GM21786 (cell line): Measurements from ENCODE around the gene KIFBP.
A peak's percentile ranks its signal among the peaks of the same experiment; 100 is the strongest.
"Not testable (repeated sequence)": the region's sequence is repeated elsewhere in the genome, so short reads cannot be mapped to it uniquely, and the experiment has no call there.

Experiments used
- ATAC-seq: cut with Tn5 transposase; IDR thresholded peaks from one replicate; pipeline ENCODE4 v1.9.1; 2021; ENCODE audit not compliant: unreplicated experiment

The KIFBP gene, protein sequence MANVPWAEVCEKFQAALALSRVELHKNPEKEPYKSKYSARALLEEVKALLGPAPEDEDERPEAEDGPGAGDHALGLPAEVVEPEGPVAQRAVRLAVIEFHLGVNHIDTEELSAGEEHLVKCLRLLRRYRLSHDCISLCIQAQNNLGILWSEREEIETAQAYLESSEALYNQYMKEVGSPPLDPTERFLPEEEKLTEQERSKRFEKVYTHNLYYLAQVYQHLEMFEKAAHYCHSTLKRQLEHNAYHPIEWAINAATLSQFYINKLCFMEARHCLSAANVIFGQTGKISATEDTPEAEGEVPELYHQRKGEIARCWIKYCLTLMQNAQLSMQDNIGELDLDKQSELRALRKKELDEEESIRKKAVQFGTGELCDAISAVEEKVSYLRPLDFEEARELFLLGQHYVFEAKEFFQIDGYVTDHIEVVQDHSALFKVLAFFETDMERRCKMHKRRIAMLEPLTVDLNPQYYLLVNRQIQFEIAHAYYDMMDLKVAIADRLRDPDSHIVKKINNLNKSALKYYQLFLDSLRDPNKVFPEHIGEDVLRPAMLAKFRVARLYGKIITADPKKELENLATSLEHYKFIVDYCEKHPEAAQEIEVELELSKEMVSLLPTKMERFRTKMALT

GRCh38 chr10:68988530-68989316 lies at the start of gene KIFBP:
Gene KIFBP, plus strand, starts transcription at chr10:68988803. Its CDS starts 30 bp downstream, at chr10:68988833.
- ATAC-seq: peak; percentile 79

GRCh38 chr10:68938884-68939283 lies 49.7 kb upstream of the KIFBP start:
- ATAC-seq: no peak

DNA sequence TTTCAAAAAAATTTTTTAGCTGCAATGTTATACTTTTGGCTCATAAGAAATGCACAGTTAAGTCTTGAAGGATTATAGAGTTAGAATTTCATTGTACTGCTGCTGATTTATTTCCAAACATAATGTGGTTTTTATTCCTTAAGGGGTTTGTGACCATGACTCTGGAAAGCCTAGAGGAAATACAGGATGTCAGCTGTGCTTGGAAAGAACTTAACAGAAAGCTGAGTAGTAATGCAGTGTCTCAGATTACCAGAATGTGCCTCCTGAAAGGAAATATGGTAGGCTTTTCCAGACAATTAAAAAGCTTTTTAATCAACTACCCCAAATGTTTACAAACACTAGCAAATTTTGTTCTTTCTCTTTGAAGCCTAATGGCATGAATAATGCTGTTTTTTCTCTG lies 47.7 kb upstream of the KIFBP start:
- not testable (repeated sequence) for ATAC-seq

DNA sequence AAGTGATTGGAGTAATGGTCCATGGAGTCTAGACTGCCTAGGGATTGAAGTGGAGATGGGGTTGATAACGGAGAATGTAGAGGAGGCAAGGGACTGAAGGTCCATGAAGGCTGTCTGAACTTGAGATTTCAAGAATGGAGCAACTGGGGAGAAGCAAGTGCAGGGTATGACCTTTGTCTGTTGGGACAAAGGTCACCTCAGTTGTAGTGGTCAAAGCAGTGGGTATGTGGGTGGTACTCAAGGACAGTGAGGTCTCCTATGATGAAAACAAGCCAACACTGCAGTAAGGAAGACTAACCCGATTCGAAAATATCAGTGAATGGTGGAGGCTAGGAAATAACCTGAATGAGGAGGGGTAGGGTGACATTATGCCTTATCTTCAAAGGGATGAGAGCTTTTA lies 38.0 kb upstream of the KIFBP start:
- ATAC-seq: no peak

GRCh38 chr10:68954904-68955303 lies 33.7 kb upstream of the KIFBP start:
- no peak for ATAC-seq

DNA sequence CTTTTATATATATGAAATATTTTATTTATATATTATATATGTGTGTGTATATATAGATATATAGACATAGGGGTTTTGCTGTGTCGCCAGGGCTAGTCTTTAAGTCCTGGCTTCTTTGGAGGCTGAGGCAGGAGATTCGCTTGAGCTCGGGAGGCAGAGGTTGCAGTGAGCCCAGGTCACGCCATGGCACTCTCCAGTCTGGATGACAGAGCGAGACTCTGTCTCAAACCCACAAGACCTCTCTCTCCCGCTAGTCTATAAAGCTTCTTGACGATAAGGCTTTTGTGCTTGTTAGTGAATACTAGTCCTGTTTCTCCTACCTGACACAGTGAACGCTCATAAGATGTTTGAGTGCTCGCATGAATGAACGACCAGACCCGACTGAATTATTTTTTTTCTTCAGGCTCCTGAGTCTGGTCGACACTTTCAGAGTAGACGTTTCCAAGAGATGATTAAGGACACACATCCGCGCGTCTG lies 33.2 kb upstream of the KIFBP start:
- ATAC-seq: no peak

- ATAC-seq: peak; percentile 85
Observed at GRCh38 chr10:68955832-68956532, 32.6 kb upstream of the KIFBP start, which contains the start of gene DDX21. Gene DDX21, plus strand, starts transcription at chr10:68956170. Its CDS starts 56 bp downstream, at chr10:68956226.

GRCh38 chr10:68957284-68957615 lies 31.4 kb upstream of the KIFBP start:
- no peak for ATAC-seq

DNA sequence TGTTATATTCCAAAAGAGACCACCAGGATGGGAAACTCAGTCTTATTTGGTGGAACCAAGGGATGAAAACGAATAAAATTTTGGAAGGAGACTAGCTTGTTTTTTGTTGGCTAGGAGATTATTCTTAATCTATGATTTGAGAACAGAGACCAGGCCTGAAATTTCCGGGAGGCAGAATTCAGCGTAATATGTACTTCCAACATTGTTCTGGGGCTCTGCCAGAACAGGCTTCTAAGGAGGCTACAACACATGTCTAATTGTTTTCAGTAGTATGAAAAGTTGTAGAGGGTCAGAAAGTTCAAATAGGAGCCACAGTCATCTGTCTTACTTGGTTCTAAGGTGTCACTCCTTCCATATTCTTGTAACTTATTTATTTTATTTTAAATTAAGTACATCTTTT lies 30.9 kb upstream of the KIFBP start:
- no peak for ATAC-seq

GRCh38 chr10:68959695-68960527 lies 28.7 kb upstream of the KIFBP start:
- no peak for ATAC-seq

DNA sequence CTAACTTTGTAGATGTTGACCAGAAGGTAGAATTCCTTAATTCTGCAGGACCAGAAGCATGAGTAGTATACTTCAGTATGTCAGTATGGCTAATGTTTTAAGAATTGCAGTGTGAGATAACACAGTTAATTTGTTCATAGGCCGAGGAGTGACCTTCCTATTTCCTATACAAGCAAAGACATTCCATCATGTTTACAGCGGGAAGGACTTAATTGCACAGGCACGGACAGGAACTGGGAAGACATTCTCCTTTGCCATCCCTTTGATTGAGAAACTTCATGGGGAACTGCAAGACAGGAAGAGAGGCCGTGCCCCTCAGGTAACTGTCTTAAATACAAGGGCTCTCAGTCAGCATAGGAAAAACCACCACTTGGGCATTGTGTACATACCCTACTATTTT lies 25.5 kb upstream of the KIFBP start:
- ATAC-seq: no peak

DNA sequence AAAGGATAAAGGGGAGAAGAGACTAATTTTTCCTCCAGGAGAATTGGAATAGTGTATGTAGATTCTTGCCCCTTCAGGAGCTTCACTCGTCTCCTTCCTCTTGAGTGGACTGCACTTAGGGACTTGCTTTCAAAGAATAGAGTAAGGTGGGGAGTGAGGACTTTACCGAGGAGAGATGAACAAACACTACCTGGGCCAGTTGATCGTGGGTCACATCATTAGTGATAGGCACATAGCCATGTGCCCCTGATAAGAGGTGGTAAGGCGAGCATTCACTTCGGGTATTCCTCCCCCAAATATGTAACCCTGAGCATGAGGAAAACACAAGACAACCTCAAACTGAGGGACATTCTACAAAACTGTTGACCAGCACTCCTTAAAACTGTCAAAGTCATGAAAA lies 14.6 kb upstream of the KIFBP start:
- no peak for ATAC-seq

GRCh38 chr10:68975936-68976473 lies 12.6 kb upstream of the KIFBP start:
- not testable (repeated sequence) for ATAC-seq

- ATAC-seq: not testable (repeated sequence)
Observed at GRCh38 chr10:68979738-68980137, 8.9 kb upstream of the KIFBP start.

DNA sequence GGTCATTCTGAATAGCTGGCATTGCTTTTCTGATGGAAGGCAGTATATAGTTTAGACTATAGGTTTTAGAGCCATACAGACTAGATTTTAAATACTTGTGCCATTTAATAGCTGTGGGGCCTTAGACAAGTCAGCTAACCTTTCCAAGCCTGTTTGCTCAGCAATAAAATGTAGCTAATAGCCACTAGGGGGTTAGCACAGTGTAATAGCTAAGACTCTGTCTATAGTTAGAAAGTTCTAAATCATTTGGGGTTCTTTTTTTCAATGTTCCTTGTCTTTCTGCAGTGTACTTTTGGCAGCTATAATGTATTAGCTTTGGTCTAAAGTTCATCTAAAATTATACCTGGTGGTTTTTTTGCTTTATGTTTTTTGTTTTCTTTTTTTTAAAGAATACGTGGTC lies 7.5 kb upstream of the KIFBP start:
- no peak for ATAC-seq

DNA sequence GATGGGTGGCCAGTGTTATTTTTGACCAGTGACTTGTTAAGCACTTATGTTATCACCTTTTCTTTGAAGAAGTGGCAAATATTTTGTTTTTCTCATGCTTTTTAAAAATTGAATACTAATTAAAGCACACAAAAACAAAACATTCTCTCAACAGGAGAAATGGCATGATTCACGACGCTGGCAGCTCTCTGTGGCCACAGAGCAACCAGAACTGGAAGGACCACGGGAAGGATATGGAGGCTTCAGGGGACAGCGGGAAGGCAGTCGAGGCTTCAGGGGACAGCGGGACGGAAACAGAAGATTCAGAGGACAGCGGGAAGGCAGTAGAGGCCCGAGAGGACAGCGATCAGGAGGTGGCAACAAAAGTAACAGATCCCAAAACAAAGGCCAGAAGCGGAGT lies 6.2 kb upstream of the KIFBP start:
- ATAC-seq: no peak

DNA sequence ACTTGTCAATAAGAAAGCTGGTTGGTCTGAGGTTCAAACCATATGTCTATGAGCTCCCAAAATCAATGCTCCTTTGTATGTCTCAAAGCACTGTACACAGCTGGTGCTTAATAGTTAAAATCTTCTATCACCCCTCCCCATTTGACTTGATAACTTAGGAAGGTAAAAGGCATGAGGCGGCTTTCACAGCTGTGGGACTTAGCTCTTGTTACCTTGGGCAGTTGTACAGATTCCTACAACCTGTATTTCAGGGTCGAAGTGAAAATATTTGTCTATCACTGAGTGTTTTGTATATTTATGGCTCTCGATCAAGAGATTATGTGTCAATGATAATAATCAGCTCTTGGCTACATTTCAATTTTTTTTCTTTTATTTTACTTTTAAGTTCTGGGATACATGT lies 992 bp upstream of the KIFBP start:
- ATAC-seq: no peak

DNA sequence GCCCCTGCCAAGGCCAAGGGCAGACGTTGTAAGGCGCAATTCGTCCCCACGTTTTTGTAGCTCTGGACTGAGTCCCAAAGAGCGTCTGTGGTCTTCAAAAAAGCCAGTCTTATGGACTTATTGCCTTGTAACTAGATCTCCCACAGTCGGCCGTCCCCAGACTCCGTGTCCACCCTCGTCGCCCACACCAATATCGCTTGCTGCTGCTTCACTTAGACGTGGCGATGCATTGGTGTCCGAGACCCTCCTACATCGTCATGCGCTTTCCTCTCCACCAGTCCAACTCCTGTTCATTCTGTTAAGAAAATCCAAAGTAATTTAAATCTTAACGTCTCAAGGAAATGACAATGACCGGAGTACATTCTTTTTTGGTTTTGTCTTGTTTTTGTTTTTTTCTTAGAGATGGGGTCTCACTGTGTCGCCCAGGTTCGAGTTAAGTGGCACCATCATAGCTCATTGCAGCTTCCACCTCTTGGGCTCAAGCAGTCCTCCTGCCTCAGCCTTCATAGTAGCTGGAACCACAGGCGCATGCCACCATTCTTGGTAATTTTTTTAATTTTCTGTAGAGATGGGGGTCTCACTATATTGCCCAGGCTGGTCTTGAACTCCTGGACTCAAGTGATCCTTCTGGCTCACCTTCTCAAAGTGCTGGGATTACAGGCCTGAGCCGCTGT lies 851 bp downstream of the KIFBP start:
- ATAC-seq: no peak
